Head of caudate nucleus (tissue), 42 donors: ENCODE results near the gene DVL1.
A peak's percentile ranks its signal among the peaks of the same experiment; 100 is the strongest.

Experiments used
- DNase-seq, 42 donors: peaks; one replicate each; pipeline versions ENCODE4 v3.0.0 to v3.0.0-alpha.2; 2020 to 2021; ENCODE audit warnings: mixed read lengths in 7 of 42
- intact Hi-C: fragments of 100-400 bp; cut with DNase I; formaldehyde crosslinking; loops from one replicate; pipeline ENCODE4 v1.15.0; 2022

DVL1 gene

GRCh38 chr1:1333551-1334241, 15.5 kb downstream of the DVL1 start:
- no peak for DNase-seq
- intact Hi-C loops: no loop called here

- intact Hi-C loops: no loop called here
- DNase-seq: no peak
These were observed 16.3 kb downstream of the DVL1 start for GRCh38 chr1:1332774-1333480.

GRCh38 chr1:1332031-1332755, 17.0 kb downstream of the DVL1 start:
- intact Hi-C loops: no loop called here
- no peak for DNase-seq

GRCh38 chr1:1331068-1331965, 17.9 kb downstream of the DVL1 start, which contains the start of gene TAS1R3:
TAS1R3 (plus strand) TSS chr1:1331280; CDS start chr1:1331346, 66 bp downstream.
- DNase-seq: peak in 1 of 42 donors; percentile 30
- intact Hi-C loops: no loop called here

- intact Hi-C loops: no loop called here
- no peak for DNase-seq
These were observed 18.7 kb downstream of the DVL1 start for GRCh38 chr1:1330366-1331067.

GRCh38 chr1:1329304-1330210, 19.7 kb downstream of the DVL1 start:
- intact Hi-C loops: no loop called here
- DNase-seq: no peak

- no peak for DNase-seq
- intact Hi-C loops: no loop called here
These were observed 21.0 kb downstream of the DVL1 start for GRCh38 chr1:1328254-1328653.

GRCh38 chr1:1327291-1327690, 21.9 kb downstream of the DVL1 start:
- DNase-seq: no peak
- intact Hi-C loops: no loop called here

GRCh38 chr1:1326075-1326605, 23.1 kb downstream of the DVL1 start:
- DNase-seq: no peak
- intact Hi-C loops: no loop called here

- no peak for DNase-seq
- intact Hi-C loops: no loop called here
These were observed 23.7 kb downstream of the DVL1 start for GRCh38 chr1:1325288-1326074.

GRCh38 chr1:1324524-1325287, 24.5 kb downstream of the DVL1 start, which contains the start of the genes CPTP and INTS11:
CPTP (plus strand) TSS chr1:1324802; CDS start chr1:1326911, 2,109 bp downstream.
INTS11 (minus strand) TSS chr1:1324660; CDS start chr1:1324608, 52 bp downstream.
- DNase-seq: peak; percentile 80 to 98 (median 93)
- intact Hi-C loops: no loop called here

GRCh38 chr1:1324084-1324523, 25.1 kb downstream of the DVL1 start:
- intact Hi-C loops: no loop called here
- DNase-seq: no peak

- DNase-seq: no peak
- intact Hi-C loops: no loop called here
These were observed 26.3 kb downstream of the DVL1 start for GRCh38 chr1:1322952-1323351.

- DNase-seq: no peak
These were observed 26.8 kb downstream of the DVL1 start for GRCh38 chr1:1322418-1322817.

GRCh38 chr1:1321477-1321876, 27.7 kb downstream of the DVL1 start:
- no peak for DNase-seq
- intact Hi-C loops: no loop called here

More at GRCh38 chr1:1322418-1322817, 26.8 kb downstream of the DVL1 start:
- intact Hi-C loops: no loop called here
